GM19463 (cell line): ENCODE data around the gene RUVBL2.

ENCODE experiments used
- ATAC-seq: cut with Tn5 transposase; IDR thresholded peaks from one replicate; pipeline ENCODE4 v1.9.1; 2021; ENCODE audit warnings: mild to moderate bottlenecking, moderate library complexity; ENCODE audit not compliant: unreplicated experiment

Gene RUVBL2

GRCh38 chr19:48987323-48987722, 6.4 kb upstream of the RUVBL2 start:
- no peak for ATAC-seq

- no peak for ATAC-seq
Observed at GRCh38 chr19:48988286-48988685, 5.4 kb upstream of the RUVBL2 start.

- no peak for ATAC-seq
Observed at GRCh38 chr19:48988860-48989259, 4.8 kb upstream of the RUVBL2 start.

- ATAC-seq, result no peak
Observed at GRCh38 chr19:48989701-48990291, 3.9 kb upstream of the RUVBL2 start.

- ATAC-seq, result no peak
Observed at GRCh38 chr19:48990400-48990799, 3.3 kb upstream of the RUVBL2 start.

GRCh38 chr19:48991011-48991609, 2.6 kb upstream of the RUVBL2 start:
- ATAC-seq, result no peak

GRCh38 chr19:48991873-48992580, 1.7 kb upstream of the RUVBL2 start:
- ATAC-seq, result no peak

- ATAC-seq, result no peak
Observed at GRCh38 chr19:48992581-48993174, 1.0 kb upstream of the RUVBL2 start.

- ATAC-seq, result no peak
Observed at GRCh38 chr19:48994035-48994386, 324 bp downstream of the RUVBL2 start.

GRCh38 chr19:48997972-48998371, 4.3 kb downstream of the RUVBL2 start:
- ATAC-seq, result no peak

GRCh38 chr19:48999481-49000325, 6.0 kb downstream of the RUVBL2 start:
- ATAC-seq, result no peak

GRCh38 chr19:49004133-49004532, 10.4 kb downstream of the RUVBL2 start:
- no peak for ATAC-seq

GRCh38 chr19:49004964-49005614, 11.4 kb downstream of the RUVBL2 start:
- no peak for ATAC-seq

- no peak for ATAC-seq
Observed at GRCh38 chr19:49006905-49007304, 13.2 kb downstream of the RUVBL2 start.

GRCh38 chr19:49009828-49010227, 16.1 kb downstream of the RUVBL2 start:
- ATAC-seq, result no peak

- no peak for ATAC-seq
Observed at GRCh38 chr19:49010453-49010852, 16.8 kb downstream of the RUVBL2 start.

- ATAC-seq, result no peak
Observed at GRCh38 chr19:49011194-49011593, 17.5 kb downstream of the RUVBL2 start.

GRCh38 chr19:49014123-49014869, 20.6 kb downstream of the RUVBL2 start:
- no peak for ATAC-seq

GRCh38 chr19:49014870-49015255, 21.2 kb downstream of the RUVBL2 start:
- no peak for ATAC-seq
